Brain microvascular endothelial cell (primary cell): Measurements from ENCODE around the gene SKP1.
"Not testable (repeated sequence)": the region's sequence is repeated elsewhere in the genome, so short reads cannot be mapped to it uniquely, and the experiment has no call there.

ENCODE experiments used
- DNase-seq: peaks from one replicate; pipeline ENCODE4 v3.0.0-alpha.2; 2020
- H3K27ac ChIP-seq: fragments of 250-450 bp; sonication (Bioruptor Pico); 2 replicates; pipeline ENCODE4 v1.5.1; 2020; ENCODE audit warnings: mild to moderate bottlenecking, moderate library complexity
- H3K27me3 ChIP-seq: fragments of 250-450 bp; sonication (Bioruptor Pico); replicated peaks from 2 replicates; pipeline ENCODE4 v1.5.1; 2020; ENCODE audit warnings: mild to moderate bottlenecking
- H3K36me3 ChIP-seq: fragments of 250-450 bp; sonication (Bioruptor Pico); replicated peaks from 2 replicates; pipeline ENCODE4 v1.5.1; 2020; ENCODE audit warnings: mild to moderate bottlenecking
- H3K4me3 ChIP-seq: 2 replicates; pipeline ENCODE4 v1.5.1; 2011; ENCODE audit warnings: low read depth, mild to moderate bottlenecking, control low read depth, low read length, moderate library complexity
- in situ Hi-C: cut with HindIII; loops from 2 replicates; pipeline ENCODE4 v1.10.0; 2017; ENCODE audit warnings: low sequenced_read_pairs, low pct_ligation_motif_present
- TF ChIP-seq, protein P1 (sequence below): IDR thresholded peaks from 2 replicates; pipeline ENCODE4 v1.5.1; 2011; ENCODE audit warnings: low read depth, mild to moderate bottlenecking, moderate library complexity, low read length, control low read depth, inconsistent platforms; ENCODE audit errors: missing control alignments

Gene SKP1

GRCh38 chr5:134176511-134177368 lies at the start of gene SKP1:
Gene SKP1 (minus strand): TSS chr5:134176950. CDS start chr5:134174022, 2,928 bp downstream.
- DNase-seq = peak; percentile 57
- H3K36me3 ChIP-seq = peaks cover 16% of the 10 kb centered on the region
- H3K27ac ChIP-seq = peak within 1 kb of the TSS; percentile 100
- in situ Hi-C loops = no loop called here
- H3K4me3 ChIP-seq = peak within 1 kb of the TSS; percentile 92
- no peaks in the 10 kb centered on the region for H3K27me3 ChIP-seq
- TF ChIP-seq, protein P1, sequence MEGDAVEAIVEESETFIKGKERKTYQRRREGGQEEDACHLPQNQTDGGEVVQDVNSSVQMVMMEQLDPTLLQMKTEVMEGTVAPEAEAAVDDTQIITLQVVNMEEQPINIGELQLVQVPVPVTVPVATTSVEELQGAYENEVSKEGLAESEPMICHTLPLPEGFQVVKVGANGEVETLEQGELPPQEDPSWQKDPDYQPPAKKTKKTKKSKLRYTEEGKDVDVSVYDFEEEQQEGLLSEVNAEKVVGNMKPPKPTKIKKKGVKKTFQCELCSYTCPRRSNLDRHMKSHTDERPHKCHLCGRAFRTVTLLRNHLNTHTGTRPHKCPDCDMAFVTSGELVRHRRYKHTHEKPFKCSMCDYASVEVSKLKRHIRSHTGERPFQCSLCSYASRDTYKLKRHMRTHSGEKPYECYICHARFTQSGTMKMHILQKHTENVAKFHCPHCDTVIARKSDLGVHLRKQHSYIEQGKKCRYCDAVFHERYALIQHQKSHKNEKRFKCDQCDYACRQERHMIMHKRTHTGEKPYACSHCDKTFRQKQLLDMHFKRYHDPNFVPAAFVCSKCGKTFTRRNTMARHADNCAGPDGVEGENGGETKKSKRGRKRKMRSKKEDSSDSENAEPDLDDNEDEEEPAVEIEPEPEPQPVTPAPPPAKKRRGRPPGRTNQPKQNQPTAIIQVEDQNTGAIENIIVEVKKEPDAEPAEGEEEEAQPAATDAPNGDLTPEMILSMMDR = no peak

- TF ChIP-seq, protein P1 = no peak
- in situ Hi-C loops = no loop called here
- Histone ChIP-seq H3K27me3 (no peaks in the 10 kb centered on the region), H3K27ac (peak within 1 kb of the TSS; percentile 97), H3K4me3 (peak within 1 kb of the TSS; percentile 92), H3K36me3 (peaks cover 3% of the 10 kb centered on the region)
- peak; percentile 98 for DNase-seq
Observed at GRCh38 chr5:134225780-134226440, 49.2 kb upstream of the SKP1 start, which contains the start of gene PPP2CA. Gene PPP2CA (minus strand): TSS chr5:134226073. CDS start chr5:134225861, 212 bp downstream.

DNA sequence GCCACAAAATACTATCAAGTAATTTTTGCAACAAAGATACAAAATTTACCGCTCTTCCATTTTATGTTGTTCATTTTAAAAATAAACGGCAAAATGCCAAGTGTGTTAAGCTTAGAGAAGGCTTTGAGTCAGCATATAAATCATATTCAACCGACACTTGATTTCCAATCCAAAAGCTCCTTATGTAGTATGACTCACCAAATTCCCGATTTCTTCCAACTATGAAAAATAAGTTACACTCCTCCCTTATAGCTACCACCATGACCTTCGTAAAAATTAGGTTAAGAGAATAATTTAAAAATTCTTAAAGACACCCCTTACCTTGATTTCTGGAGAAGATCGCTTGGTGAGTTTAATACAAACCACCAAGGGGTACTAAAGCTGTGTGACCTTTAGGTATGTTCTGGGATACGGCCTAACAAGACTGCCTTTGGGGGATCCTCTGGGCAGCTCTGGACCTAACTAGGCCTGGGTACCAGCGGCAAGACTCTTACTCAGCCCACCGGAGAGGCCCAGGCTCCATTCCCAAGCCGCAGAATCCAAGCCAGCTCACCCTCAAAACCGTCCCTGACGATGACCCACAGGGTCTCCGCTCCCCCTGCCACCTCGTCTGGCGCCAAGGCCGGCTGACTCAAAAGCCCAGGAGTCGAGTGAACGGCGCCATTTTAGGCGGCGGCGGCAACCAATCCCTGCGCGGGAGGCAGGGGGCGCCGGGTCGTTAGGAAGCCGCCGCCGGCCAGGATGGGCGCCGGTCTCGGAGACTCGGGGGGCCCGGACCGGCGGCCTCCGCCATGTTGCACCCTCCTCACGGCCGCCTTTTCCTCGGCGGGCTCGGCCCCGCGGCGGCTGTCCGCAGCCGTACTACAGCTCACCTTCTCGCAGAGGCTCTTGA lies 48.4 kb upstream of the SKP1 start:
- peak overlapping the region; percentile 97 for H3K27ac ChIP-seq
- DNase-seq = no peak
- no peaks in the 10 kb centered on the region for H3K27me3 ChIP-seq
- H3K36me3 ChIP-seq = peaks cover 8% of the 10 kb centered on the region
- TF ChIP-seq, protein P1 = no peak
- peak overlapping the region; percentile 92 for H3K4me3 ChIP-seq
- in situ Hi-C loops = no loop called here

DNA sequence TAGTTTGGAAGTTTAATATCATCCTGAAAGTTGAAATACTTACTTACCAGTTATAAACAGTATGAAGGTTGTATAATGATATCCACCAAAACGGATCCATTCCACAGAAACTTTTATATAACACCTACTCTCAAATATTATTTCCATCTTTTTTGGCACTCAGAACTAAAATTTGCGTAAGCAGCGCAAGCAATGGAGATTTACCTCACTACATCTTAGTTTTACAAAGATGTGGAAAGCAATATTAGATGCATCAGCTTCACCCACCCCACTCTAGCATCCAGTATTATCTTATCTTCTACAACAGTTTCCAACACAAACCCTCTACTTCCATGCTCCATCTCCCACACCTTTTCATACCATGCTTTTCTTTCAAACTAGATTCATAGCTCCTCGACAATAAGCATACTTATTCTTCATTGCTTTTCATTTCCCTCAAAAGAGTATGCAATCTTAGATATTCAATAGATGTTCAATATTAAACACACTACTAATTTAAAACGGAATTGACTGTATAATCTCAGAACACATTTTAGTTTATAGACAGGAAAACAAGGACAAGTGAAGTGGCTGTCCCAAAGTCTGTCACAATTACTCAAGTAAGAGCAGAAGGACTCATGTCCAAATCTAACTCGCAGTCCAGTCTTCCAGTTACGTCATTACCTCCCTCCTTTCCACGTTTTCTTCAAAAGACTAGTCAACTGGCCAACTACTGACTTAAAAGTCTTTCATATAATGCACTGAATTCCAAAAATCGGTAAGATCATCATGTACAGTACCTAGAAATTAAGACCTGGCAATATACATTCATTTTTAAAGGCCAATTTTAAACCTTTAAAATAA lies 46.9 kb upstream of the SKP1 start:
- in situ Hi-C loops = no loop called here
- peak overlapping the region; percentile 92 for H3K4me3 ChIP-seq
- no peak for DNase-seq
- TF ChIP-seq, protein P1 = no peak
- no peak overlapping the region for H3K27ac ChIP-seq
- no peaks in the 10 kb centered on the region for H3K27me3 ChIP-seq
- peaks cover 8% of the 10 kb centered on the region for H3K36me3 ChIP-seq

DNA sequence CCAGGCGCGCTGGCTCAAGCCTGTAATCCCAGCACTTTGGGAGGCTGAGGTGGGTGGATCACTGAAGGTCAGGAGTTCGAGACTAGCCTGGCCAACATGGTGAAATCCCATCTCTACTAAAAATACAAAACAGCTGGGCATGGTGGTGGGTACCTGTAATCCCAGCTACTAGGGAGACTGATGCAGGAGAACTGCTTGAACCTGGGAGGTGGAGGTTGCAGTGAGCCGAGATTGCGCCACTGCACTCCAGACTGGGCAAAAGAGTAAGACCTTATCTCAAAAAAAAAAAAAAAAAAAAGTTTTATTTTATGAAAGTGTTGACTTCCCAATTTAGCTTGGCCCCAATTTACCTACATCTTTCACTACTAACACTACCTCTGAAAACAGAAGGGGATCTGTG lies 44.9 kb upstream of the SKP1 start:
- H3K36me3 ChIP-seq, H3K27ac ChIP-seq, in situ Hi-C loops, H3K27me3 ChIP-seq, H3K4me3 ChIP-seq, DNase-seq: not testable (repeated sequence)
